ENCODE results near the gene FAM83G.
A peak's percentile ranks its signal among the peaks of the same experiment; 100 is the strongest.
"Not testable (repeated sequence)": the region's sequence is repeated elsewhere in the genome, so short reads cannot be mapped to it uniquely, and the experiment has no call there.

The FAM83G gene

GRCh38 chr17:18966831-18967624 lies 37.5 kb downstream of the FAM83G start:
- DNase-seq (ENCODE audit: low read depth), result no peak

- no peak for DNase-seq (ENCODE audit: low read depth)
Observed at GRCh38 chr17:18965530-18966236, 38.9 kb downstream of the FAM83G start.

- no peak for DNase-seq (ENCODE audit: low read depth)
Observed at GRCh38 chr17:18964550-18964949, 40.0 kb downstream of the FAM83G start.

DNA sequence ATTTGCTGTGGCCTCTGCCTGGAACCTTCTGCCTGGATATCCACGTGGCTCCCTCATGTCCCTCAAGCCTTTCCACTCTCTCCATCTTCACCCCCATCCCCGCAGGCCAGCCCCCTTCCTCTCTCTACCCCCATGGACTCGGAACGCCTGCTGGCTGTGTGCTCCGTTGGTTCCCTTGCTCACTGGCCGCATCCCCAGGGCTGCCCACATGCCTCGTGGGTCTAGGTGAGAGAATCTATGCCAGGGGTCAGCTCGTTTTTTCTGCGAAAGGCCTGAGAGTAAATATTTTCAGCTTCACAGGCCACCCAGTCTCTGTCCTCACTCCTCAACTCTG lies 40.6 kb downstream of the FAM83G start:
- DNase-seq (ENCODE audit: low read depth), result no peak

GRCh38 chr17:18963126-18964017 lies 41.2 kb downstream of the FAM83G start:
- DNase-seq (ENCODE audit: low read depth), result no peak

GRCh38 chr17:18962494-18962815 lies 42.1 kb downstream of the FAM83G start:
- no peak for DNase-seq (ENCODE audit: low read depth)

DNA sequence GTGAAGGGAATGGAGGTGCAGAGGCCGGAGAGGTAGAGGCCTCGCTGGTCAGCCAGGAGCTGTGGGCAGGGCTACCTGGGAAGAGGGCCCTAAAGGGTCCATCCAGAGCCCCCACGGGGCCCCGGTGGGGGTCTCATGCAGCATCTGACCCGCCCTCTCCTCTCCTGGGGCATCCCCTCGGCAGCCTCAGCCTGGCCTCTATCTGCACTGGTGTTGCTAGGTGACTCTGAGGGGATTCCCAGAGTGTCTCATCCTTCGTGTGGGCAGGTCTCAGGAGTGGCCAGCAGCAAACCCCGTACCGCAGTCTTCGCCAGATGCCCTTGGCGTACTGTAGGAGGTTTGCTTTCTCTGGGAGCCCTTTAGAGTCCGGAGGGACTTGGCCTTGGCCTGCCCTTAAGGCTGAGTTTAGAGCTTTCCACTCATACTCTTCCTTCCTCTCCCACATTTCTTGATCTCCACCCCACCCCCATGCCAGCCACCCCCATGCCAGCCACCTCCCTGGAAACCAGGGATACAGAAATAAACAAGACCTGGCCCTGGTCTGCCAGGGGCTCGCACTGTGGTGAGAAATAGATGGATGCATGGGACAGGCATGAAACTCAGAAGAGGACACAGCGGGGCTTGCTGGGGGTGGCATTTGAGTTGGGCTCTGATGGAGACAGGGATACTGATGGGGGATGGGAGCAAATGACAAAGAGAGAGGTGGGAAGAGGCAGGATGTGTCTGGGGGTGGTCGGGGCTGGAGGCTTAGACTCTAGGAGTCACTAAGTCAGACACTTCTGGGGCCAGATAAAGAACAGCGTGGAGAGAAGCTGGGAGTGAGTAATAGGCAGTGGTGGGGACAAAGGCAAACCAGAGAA lies 42.7 kb downstream of the FAM83G start:
- DNase-seq (ENCODE audit: low read depth), result peak; percentile 34

DNA sequence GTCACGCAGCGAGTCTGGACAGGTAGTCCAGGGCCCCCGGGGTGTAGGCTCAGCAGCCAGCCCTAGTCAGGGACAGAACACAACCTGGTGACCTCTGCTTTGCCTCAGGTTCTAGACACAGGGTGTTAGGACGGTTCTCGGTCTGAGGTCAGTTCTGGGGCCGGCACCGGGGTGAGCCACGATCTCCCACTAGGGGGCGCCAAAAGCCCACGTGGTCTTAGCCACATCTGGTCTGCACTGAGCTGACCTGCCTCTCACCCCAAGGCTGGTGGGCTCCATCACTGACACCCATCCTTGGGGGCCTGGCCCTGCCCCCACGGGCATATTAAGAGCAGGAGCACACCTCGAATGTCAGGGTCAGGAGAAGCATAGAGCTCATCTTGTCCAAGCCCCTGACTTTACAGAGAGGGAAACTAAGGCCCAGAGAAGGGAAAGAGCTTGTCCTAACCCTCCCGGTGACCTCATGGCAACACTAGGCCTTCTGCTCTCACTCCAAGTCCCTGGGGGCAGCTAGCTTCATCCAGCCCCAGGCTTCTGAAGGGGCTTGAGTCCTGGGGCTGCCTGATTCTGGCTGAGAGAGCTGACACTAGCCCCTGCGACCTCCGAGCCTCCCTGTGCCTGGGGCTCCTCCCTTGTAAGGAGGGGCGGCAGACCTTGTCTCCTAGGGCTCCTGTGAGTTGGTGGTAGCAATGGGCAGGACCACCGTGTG lies 43.6 kb downstream of the FAM83G start:
- DNase-seq (ENCODE audit: low read depth), result peak; percentile 80

- DNase-seq (ENCODE audit: low read depth), result no peak
Observed at GRCh38 chr17:18960241-18960665, 44.3 kb downstream of the FAM83G start.

DNA sequence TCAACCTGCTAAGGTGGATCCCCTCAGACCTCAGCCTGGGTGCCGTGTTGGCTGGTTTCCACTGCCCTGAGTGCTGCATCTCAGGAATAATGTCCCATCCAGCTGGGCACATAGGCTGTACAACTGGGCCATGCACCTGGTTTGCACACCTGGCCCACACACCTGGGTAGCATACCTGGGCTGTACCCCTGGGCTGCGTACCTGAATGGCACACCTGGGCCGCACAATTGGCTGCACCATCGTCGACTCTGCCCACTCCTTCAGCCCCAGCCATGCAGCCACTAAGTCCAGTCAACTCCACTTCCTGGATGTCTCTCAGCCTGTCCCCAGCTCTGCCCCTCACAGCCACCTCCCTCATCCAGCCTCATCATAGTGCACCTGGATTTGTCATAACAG lies 44.7 kb downstream of the FAM83G start:
- no peak for DNase-seq (ENCODE audit: low read depth)

GRCh38 chr17:18959071-18959844 lies 45.3 kb downstream of the FAM83G start:
- no peak for DNase-seq (ENCODE audit: low read depth)

- DNase-seq (ENCODE audit: low read depth), result no peak
Observed at GRCh38 chr17:18958611-18959010, 46.0 kb downstream of the FAM83G start.

DNA sequence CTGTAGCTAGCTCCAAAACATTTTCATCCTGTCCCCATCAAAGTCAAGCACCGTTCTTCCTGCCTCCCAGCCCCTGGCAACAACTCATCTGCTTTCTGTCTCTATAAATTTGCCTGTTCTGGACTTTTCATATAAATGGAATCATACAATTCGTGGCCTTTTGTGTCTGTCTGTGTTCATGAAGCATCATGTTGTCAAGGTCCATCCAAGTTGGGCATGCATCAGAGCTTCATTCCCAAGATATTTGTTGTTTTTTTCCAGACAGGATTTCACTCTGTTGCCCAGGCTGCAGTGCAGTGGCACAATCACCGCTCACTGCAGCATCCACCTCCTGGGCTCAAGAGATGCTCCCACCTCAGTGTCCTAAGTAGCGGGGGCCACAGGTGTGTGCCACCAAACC lies 46.7 kb downstream of the FAM83G start:
- DNase-seq (ENCODE audit: low read depth), result no peak

GRCh38 chr17:18956581-18956980 lies 48.0 kb downstream of the FAM83G start:
- no peak for DNase-seq (ENCODE audit: low read depth)

GRCh38 chr17:18956021-18956420 lies 48.5 kb downstream of the FAM83G start:
- DNase-seq (ENCODE audit: low read depth), result not testable (repeated sequence)

DNA sequence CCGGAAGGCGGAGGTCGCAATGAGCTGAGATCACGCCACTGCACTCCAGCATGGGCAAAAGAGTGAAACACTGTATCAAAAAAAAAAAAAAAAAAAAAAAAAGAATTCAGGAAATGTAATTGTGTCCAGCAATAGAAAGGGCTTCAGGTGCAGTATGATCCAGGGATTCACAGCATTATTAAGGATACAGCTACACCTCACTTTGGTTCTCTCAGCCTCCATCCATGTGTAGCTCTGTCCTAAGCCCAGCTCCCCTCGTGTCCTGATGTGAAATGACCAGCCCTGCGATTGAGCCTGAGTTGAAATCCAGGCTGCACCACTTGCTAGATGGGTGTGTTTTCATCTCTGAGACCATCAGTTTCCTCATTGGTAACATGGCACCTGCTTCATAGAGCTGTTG lies 49.6 kb downstream of the FAM83G start:
- DNase-seq (ENCODE audit: low read depth), result no peak

GRCh38 chr17:18954321-18954720 lies 50.2 kb downstream of the FAM83G start:
- DNase-seq (ENCODE audit: low read depth), result no peak

DNA sequence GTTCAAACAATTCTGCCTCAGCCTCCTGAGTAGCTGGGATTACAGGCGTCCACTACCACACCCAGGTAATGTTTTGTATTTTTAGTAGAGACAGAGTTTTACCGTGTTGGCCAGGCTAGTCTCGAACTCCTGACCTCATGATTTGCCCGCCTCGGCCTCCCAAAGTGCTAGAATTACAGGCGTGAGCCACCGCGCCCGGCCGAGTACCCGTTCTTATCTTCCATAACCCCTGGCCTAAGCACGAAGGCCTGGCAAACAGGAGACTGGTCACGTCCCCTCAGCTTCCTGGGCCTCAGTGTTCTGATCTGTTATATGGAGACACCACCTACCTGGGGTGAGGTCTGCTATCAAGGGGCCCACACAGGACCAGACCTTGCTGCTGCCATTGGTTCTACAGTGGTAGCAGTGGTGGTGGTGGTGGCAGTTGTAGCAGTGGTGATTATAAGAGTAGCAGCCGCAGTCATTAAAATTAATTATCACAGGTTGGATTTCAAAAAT lies 51.3 kb downstream of the FAM83G start:
- DNase-seq (ENCODE audit: low read depth), result no peak

DNA sequence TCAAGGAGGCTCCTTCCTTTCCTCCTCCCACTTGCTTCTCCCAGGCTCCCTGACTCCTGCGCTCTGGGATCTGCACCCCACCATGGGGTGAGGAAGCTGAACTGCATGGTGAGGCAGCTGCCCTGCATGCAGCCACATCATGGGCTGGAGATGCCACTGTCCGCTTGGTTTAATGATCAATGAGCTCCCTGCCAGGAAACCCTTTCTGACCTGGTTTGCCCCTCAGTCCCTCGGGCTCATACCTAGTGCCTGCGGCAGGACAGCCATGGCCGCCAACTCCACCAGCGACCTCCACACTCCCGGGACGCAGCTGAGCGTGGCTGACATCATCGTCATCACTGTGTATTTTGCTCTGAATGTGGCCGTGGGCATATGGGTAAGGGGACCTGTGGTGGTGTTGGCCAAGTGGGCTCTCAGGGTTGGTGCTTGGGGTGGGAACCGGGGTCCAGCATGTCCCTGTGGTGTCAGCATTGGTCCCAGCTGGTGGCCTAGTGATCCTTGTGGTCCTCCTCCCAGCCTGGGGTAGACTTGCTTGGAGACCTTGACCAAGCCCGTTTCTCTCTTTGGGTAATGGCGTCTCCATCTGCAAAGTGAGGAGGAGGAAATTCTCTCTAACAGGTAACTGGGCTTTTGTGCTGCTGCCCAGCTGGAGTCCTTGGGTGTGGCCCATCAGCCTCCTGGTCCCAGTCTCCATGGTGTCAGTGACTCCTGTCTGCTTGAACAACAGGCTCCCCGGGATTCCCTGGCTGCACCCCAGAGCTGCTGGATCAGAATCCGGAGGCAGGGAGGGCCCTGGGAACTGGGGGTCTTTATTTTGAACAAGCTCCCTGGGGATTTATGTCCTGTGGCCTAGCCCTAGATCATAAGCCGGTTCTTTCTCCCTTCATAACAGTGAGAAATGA lies 52.4 kb downstream of the FAM83G start, which contains the start of gene SLC5A10:
Gene SLC5A10 (plus strand): TSS at position 225 of the 902 bp plus-strand sequence. CDS start 41 bp downstream, at position 266.
- DNase-seq (ENCODE audit: low read depth), result no peak

Data from activated T-cell treated with anti-CD3 and anti-CD28 coated beads for 48 hours (primary cell).